Measurements from ENCODE around the gene IP6K2.

DNA sequence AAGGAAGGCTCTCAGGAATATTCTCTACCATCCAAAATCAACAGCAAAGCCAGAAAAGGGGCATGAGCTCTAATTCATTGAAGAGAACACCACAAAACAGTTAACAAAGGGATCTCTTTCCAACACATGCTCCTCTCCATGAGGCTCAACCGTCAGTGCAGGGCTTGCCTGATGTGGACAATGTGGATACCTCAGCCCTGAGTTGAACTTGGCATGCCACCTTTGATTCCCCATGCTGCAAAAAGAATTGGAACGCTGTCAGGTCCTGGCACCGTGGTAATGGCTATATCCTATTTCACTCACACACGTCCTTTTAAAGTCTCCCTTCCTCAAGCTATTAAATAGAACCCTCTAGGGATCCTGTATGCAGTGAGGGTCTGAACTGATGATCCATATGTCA lies 30.7 kb upstream of the IP6K2 start:
- TF ChIP-seq, protein P1, sequence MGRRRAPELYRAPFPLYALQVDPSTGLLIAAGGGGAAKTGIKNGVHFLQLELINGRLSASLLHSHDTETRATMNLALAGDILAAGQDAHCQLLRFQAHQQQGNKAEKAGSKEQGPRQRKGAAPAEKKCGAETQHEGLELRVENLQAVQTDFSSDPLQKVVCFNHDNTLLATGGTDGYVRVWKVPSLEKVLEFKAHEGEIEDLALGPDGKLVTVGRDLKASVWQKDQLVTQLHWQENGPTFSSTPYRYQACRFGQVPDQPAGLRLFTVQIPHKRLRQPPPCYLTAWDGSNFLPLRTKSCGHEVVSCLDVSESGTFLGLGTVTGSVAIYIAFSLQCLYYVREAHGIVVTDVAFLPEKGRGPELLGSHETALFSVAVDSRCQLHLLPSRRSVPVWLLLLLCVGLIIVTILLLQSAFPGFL (CRISPR knock-in tag; IDR thresholded peaks at IDR 0.05), result no peak
- TF ChIP-seq EZH2 (conservative IDR thresholded peaks at IDR 0.05; ENCODE audit: low read depth, low read length) (no peak), ZNF17 (CRISPR knock-in tag; IDR thresholded peaks at IDR 0.05) (no peak), ZNF720 (CRISPR knock-in tag; IDR thresholded peaks at IDR 0.05) (no peak), PHB2 (IDR thresholded peaks at IDR 0.05; ENCODE audit: partially characterized antibody) (no peak), KAT8 (CRISPR knock-in tag; IDR thresholded peaks at IDR 0.05) (no peak)
- TF ChIP-seq, protein P2, sequence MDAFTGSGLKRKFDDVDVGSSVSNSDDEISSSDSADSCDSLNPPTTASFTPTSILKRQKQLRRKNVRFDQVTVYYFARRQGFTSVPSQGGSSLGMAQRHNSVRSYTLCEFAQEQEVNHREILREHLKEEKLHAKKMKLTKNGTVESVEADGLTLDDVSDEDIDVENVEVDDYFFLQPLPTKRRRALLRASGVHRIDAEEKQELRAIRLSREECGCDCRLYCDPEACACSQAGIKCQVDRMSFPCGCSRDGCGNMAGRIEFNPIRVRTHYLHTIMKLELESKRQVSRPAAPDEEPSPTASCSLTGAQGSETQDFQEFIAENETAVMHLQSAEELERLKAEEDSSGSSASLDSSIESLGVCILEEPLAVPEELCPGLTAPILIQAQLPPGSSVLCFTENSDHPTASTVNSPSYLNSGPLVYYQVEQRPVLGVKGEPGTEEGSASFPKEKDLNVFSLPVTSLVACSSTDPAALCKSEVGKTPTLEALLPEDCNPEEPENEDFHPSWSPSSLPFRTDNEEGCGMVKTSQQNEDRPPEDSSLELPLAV (CRISPR knock-in tag; conservative IDR thresholded peaks at IDR 0.05; ENCODE audit: low read depth), result no peak
- TF ChIP-seq, protein P3, sequence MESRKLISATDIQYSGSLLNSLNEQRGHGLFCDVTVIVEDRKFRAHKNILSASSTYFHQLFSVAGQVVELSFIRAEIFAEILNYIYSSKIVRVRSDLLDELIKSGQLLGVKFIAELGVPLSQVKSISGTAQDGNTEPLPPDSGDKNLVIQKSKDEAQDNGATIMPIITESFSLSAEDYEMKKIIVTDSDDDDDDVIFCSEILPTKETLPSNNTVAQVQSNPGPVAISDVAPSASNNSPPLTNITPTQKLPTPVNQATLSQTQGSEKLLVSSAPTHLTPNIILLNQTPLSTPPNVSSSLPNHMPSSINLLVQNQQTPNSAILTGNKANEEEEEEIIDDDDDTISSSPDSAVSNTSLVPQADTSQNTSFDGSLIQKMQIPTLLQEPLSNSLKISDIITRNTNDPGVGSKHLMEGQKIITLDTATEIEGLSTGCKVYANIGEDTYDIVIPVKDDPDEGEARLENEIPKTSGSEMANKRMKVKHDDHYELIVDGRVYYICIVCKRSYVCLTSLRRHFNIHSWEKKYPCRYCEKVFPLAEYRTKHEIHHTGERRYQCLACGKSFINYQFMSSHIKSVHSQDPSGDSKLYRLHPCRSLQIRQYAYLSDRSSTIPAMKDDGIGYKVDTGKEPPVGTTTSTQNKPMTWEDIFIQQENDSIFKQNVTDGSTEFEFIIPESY (CRISPR knock-in tag; IDR thresholded peaks at IDR 0.05), result no peak

All from HepG2 (cell line).